Effector memory CD4-positive, alpha-beta T cell (primary cell): ENCODE measurements around the gene FIP1L1.
"Not testable (repeated sequence)": the region's sequence is repeated elsewhere in the genome, so short reads cannot be mapped to it uniquely, and the experiment has no call there.

Experiments used
- DNase-seq, 3 donors: peaks; one replicate each; pipeline ENCODE4 v3.0.0-alpha.2; 2020
- H3K27ac ChIP-seq: 2 replicates; pipeline ENCODE4 v1.7.0; 2013; ENCODE audit warnings: mild to moderate bottlenecking, low read length, moderate library complexity; ENCODE audit not compliant: insufficient read depth, poor library complexity, severe bottlenecking
- H3K27me3 ChIP-seq: replicated peaks from 2 replicates; pipeline ENCODE4 v1.7.0; 2013; ENCODE audit warnings: mild to moderate bottlenecking, low read length; ENCODE audit not compliant: insufficient read depth, control insufficient read depth, poor library complexity, severe bottlenecking
- H3K36me3 ChIP-seq: 2 replicates; pipeline ENCODE4 v1.7.0; 2013; ENCODE audit warnings: mild to moderate bottlenecking, low read length, moderate library complexity; ENCODE audit not compliant: control insufficient read depth, insufficient read depth
- H3K4me1 ChIP-seq: 2 replicates; pipeline ENCODE4 v1.7.0; 2013; ENCODE audit warnings: low read length, mild to moderate bottlenecking; ENCODE audit not compliant: control insufficient read depth, insufficient read depth, poor library complexity, severe bottlenecking
- H3K4me3 ChIP-seq: 2 replicates; pipeline ENCODE4 v1.7.0; 2013; ENCODE audit warnings: low read length, low read depth, mild to moderate bottlenecking; ENCODE audit not compliant: insufficient read depth, poor library complexity, severe bottlenecking
- H3K9me3 ChIP-seq: 2 replicates; pipeline ENCODE4 v1.7.0; 2013; ENCODE audit warnings: mild to moderate bottlenecking, low read length, moderate library complexity; ENCODE audit not compliant: control insufficient read depth

The FIP1L1 gene

GRCh38 chr4:53463340-53463739 is 85.9 kb downstream of the FIP1L1 start:
- Histone ChIP-seq H3K4me1 (no peaks in the 10 kb centered on the region), H3K27me3 (no peaks in the 10 kb centered on the region), H3K9me3 (peaks cover 4% of the 10 kb centered on the region), H3K36me3 (peaks cover 16% of the 10 kb centered on the region), H3K27ac (no peak overlapping the region), H3K4me3 (no peak overlapping the region)
- DNase-seq: no peak

DNA sequence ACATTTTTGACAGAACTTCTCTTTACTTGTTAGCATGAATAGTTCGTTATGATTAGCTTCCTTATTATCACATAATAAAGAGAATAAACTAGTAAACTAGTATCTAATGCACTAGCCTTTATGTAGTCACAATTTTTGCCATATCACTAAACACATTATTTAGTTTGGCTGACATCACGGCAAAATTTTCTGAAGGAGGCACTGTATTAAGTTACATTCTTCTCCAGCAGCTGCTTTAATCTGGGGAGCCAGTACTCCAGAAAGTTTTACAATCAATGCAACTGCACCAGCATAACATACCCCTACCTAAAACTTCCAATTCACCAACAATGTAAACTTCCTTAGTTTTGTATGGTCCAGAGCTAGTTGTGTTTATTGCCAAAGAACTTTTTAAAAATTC is 87.8 kb downstream of the FIP1L1 start:
- H3K9me3 ChIP-seq: peaks cover 4% of the 10 kb centered on the region
- H3K36me3 ChIP-seq: peaks cover 4% of the 10 kb centered on the region
- H3K27me3 ChIP-seq: no peaks in the 10 kb centered on the region
- no peak overlapping the region for H3K4me3 ChIP-seq
- no peak overlapping the region for H3K27ac ChIP-seq
- DNase-seq: no peak
- H3K4me1 ChIP-seq: no peaks in the 10 kb centered on the region

GRCh38 chr4:53465891-53466290 is 88.5 kb downstream of the FIP1L1 start:
- H3K4me1 ChIP-seq: no peaks in the 10 kb centered on the region
- peaks cover 4% of the 10 kb centered on the region for H3K9me3 ChIP-seq
- no peak overlapping the region for H3K4me3 ChIP-seq
- H3K36me3 ChIP-seq: peaks cover 4% of the 10 kb centered on the region
- no peak overlapping the region for H3K27ac ChIP-seq
- H3K27me3 ChIP-seq: no peaks in the 10 kb centered on the region
- DNase-seq: no peak

DNA sequence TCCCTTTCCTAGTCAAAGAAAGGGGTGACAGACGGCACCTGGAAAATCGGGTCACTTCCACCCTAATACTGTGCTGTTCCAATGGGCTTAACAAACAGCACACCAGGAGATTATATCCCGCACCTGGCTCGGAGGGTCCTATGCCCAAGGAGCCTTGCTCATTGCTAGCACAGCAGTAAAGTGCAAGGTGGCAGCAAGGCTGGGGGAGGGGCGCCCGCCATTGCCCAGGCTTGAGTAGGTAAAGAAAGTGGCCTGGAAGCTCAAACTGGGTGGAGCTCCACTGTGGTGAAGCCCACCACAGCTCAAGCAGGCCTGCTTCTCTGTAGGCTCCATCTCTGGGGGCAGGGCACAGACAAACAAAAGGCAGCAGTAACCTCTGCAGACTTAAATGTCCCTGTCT is 89.1 kb downstream of the FIP1L1 start:
- not testable (repeated sequence) for H3K4me3 ChIP-seq

GRCh38 chr4:53476232-53477037 is 99.0 kb downstream of the FIP1L1 start:
- Histone ChIP-seq H3K4me1 (no peaks in the 10 kb centered on the region), H3K36me3 (no peaks in the 10 kb centered on the region), H3K27ac (no peak overlapping the region), H3K27me3 (no peaks in the 10 kb centered on the region), H3K4me3 (no peak overlapping the region), H3K9me3 (no peaks in the 10 kb centered on the region)
- DNase-seq: no peak

More for the DNA sequence above, 89.1 kb downstream of the FIP1L1 start:
- not testable (repeated sequence) for H3K36me3 ChIP-seq, H3K4me1 ChIP-seq, H3K27ac ChIP-seq, DNase-seq, H3K27me3 ChIP-seq, H3K9me3 ChIP-seq

DNA sequence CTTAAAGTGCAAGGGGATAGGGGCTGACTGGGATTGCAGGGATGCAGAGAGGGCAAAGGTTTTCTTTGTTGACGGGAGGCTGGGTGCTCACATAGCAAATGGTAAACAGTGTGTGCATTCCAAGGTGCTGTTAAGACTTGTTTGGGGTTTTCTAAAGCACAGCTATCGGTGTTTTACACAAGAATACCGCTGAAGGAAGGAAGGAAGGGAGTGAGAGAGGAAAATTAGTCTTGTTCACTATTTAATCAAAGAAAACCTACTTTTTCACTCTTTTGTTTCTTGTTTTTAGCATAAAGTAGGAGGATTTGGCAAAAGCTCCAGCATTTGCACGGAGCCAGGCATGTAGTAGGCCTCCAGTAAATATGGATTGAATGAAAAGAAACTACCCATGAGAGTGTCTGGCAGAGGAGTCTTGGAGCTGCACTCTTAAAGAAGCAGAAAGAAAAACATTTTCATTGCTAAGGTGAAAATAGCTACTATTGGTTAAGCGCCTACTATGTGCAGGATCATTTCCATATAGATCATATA is 99.7 kb downstream of the FIP1L1 start:
- H3K4me1 ChIP-seq: no peaks in the 10 kb centered on the region
- no peaks in the 10 kb centered on the region for H3K27me3 ChIP-seq
- DNase-seq: no peak
- H3K9me3 ChIP-seq: no peaks in the 10 kb centered on the region
- H3K36me3 ChIP-seq: no peaks in the 10 kb centered on the region
- no peak overlapping the region for H3K27ac ChIP-seq
- H3K4me3 ChIP-seq: no peak overlapping the region

DNA sequence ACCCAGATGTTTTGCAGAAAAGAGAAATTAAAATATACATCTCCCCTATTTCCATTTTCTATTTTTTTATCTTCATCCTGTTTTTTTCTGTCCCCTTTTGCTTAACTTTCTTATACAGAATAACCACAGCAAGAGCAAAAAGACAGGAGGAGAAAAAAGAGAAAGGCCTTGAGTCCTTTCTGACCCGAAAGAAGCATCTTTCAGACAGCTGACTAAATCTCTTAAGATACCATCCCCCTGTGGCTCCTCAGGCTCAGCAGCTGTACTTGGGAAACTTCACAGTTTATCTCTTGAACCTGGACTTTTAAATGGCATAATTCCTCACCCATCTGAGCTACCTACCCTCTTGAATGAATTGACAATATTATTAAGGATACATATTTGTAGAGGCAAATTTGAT is 100.2 kb downstream of the FIP1L1 start:
- no peaks in the 10 kb centered on the region for H3K9me3 ChIP-seq
- no peak for DNase-seq
- H3K4me1 ChIP-seq: no peaks in the 10 kb centered on the region
- no peak overlapping the region for H3K4me3 ChIP-seq
- H3K36me3 ChIP-seq: no peaks in the 10 kb centered on the region
- H3K27me3 ChIP-seq: no peaks in the 10 kb centered on the region
- no peak overlapping the region for H3K27ac ChIP-seq

GRCh38 chr4:53478671-53479456 is 101.4 kb downstream of the FIP1L1 start:
- Histone ChIP-seq H3K27ac (no peak overlapping the region), H3K36me3 (no peaks in the 10 kb centered on the region), H3K4me1 (no peaks in the 10 kb centered on the region), H3K9me3 (no peaks in the 10 kb centered on the region), H3K27me3 (no peaks in the 10 kb centered on the region), H3K4me3 (no peak overlapping the region)
- DNase-seq: no peak

DNA sequence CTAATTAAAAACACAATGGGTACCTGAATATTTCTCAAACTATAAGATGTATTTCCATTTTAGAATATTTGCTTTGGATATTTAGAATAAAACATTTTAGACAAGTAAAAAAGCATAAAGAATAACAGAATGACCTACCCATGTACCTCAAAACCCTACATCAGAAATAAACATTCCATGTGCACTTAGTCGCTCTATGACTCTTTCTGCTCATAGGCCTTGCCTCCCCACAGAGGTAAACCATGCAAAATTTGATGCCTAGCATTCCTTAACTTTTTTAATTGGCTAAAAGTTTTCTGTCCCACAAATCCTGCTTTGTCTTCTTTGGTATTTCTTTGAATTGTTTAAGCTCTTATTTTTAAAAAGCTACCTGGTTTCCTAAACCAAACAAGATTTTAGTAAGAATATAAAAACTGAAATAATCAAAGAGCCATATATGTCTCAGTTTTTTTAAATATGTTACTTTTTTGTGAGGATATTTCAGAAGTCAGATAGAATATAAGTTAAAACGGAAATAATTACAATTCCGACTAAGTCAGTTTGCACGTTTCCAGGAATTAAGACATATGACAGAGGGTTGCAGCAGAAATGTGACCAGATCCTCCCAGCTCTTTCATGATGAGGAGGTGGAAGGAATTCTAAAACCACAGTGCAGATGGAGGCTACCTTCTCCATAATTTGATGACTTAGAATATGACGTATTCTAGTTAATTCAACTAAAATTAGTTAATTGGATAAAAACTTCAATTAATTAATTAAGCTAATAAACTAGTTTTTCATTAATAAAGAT is 102.5 kb downstream of the FIP1L1 start:
- H3K27ac ChIP-seq: no peak overlapping the region
- no peaks in the 10 kb centered on the region for H3K36me3 ChIP-seq
- no peak for DNase-seq
- H3K4me3 ChIP-seq: no peak overlapping the region
- no peaks in the 10 kb centered on the region for H3K9me3 ChIP-seq
- no peaks in the 10 kb centered on the region for H3K27me3 ChIP-seq
- H3K4me1 ChIP-seq: no peaks in the 10 kb centered on the region
